HCT116 (cell line): ENCODE results near the gene FRK. TPM values are rescaled to one million over a fixed set of nuclear protein-coding genes. Genes with fewer than 3 reads are reported as not detected.

Experiments used
- ATAC-seq: fragments of 200-7000 bp; cut with Tn5 transposase; 2 replicates; pipeline ENCODE4 v1.9.1; 2020; ENCODE audit warnings: mild to moderate bottlenecking, moderate library complexity
- BruUV-seq: library from RNA; stranded (reverse); fragments of 400-500 nt; replicated peaks from 2 replicates; lab custom pipeline; 2021; lab: Mats Ljungman, UMichigan
- CTCF ChIA-PET: fragments of 300-600 bp; sonication (Branson Sonifier 250); formaldehyde crosslinking; loops from one replicate; lab custom pipeline; 2021; ENCODE audit warnings: antibody characterized with exemption; lab: Charles Lee
- POLR2A ChIA-PET: fragments of 300-600, 350-600 bp; sonication (Branson Sonifier 250); formaldehyde crosslinking; loops from one replicate; lab custom pipeline; 2021; ENCODE audit warnings: antibody characterized with exemption; lab: Charles Lee
- RAD21 ChIA-PET, 2 experiments: fragments of 300-600 bp; sonication (Branson Sonifier 250); formaldehyde crosslinking; loops; one replicate each; lab custom pipeline; 2023; ENCODE audit warnings: low total read pairs in 2 of 2; ENCODE audit not compliant: uncharacterized antibody in 2 of 2, unreplicated experiment in 2 of 2, low non-redundant PET in 1 of 2; lab: Charles Lee
- DNase-seq: peaks from one replicate; pipeline ENCODE4 v3.0.0-alpha.2; 2010; ENCODE audit warnings: low read depth, low spot score
- H2AFZ ChIP-seq: fragments of 200-600 bp; shearing (Covaris generic), sonication (generic); 2 replicates; pipeline ENCODE4 v1.6.1; 2017; ENCODE audit warnings: low read depth, mixed run types, mixed read lengths, antibody characterized with exemption, low read length; ENCODE audit not compliant: poor library complexity, severe bottlenecking
- H3K27ac ChIP-seq: 2 replicates; pipeline ENCODE4 v1.5.1; 2012; ENCODE audit warnings: low read depth, low read length
- H3K27me3 ChIP-seq: fragments of 200-600 bp; sonication (generic); 2 replicates; pipeline ENCODE4 v1.6.1; 2016; ENCODE audit warnings: mixed run types, low read length, mixed read lengths; ENCODE audit not compliant: insufficient read depth
- H3K36me3 ChIP-seq, 2 experiments: fragments of 200-500 bp in 1 of 2; fragments of 200-600 bp in 1 of 2; sonication (Bioruptor generic) in 1 of 2; sonication (generic) in 1 of 2; 2 replicates each; pipeline versions ENCODE4 v1.5.1 to v1.6.1; 2014 to 2016; ENCODE audit warnings: low read length in 2 of 2, inconsistent platforms in 1 of 2, mixed read lengths in 1 of 2, mixed run types in 1 of 2; ENCODE audit not compliant: insufficient read depth in 2 of 2, control insufficient read depth in 1 of 2
- H3K4me1 ChIP-seq, 2 experiments: fragments of 200-600 bp in 1 of 2; sonication (generic) in 1 of 2; 2 replicates each; pipeline versions ENCODE4 v1.5.1 to v1.6.1; 2012 to 2017; ENCODE audit warnings: low read length in 2 of 2, inconsistent platforms in 1 of 2, mild to moderate bottlenecking in 1 of 2, mixed read lengths in 1 of 2, mixed run types in 1 of 2, moderate library complexity in 1 of 2; ENCODE audit not compliant: insufficient read depth in 2 of 2, control insufficient read depth in 1 of 2
- H3K4me2 ChIP-seq: fragments of 200-600 bp; sonication (generic); 2 replicates; pipeline ENCODE4 v1.6.1; 2017; ENCODE audit warnings: mixed run types, low read length, mixed read lengths
- H3K4me3 ChIP-seq, 2 experiments: fragments of 200-600 bp in 1 of 2; sonication (generic) in 1 of 2; replicated peaks in 1 of 2; 2 replicates each; pipeline ENCODE4 v1.5.1; 2011 to 2016; ENCODE audit warnings: low read length in 2 of 2, control low read depth in 1 of 2, low read depth in 1 of 2, mild to moderate bottlenecking in 1 of 2, mixed read lengths in 1 of 2, mixed run types in 1 of 2
- H3K79me2 ChIP-seq: fragments of 200-600 bp; sonication (generic); 2 replicates; pipeline ENCODE4 v1.6.1; 2017; ENCODE audit warnings: mild to moderate bottlenecking, mixed run types, low read length, moderate library complexity, mixed read lengths; ENCODE audit not compliant: insufficient read depth
- H3K9ac ChIP-seq: fragments of 200-600 bp; sonication (generic); 2 replicates; pipeline ENCODE4 v1.6.1; 2016; ENCODE audit warnings: low read length, mixed read lengths
- H3K9me2 ChIP-seq: fragments of 200-600 bp; sonication (generic), shearing (Covaris generic); 2 replicates; pipeline ENCODE4 v1.6.1; 2017; ENCODE audit warnings: mixed run types, mild to moderate bottlenecking, moderate library complexity; ENCODE audit not compliant: insufficient read depth
- H3K9me3 ChIP-seq, 2 experiments: fragments of 200-500 bp in 1 of 2; fragments of 200-600 bp in 1 of 2; sonication (Bioruptor generic) in 1 of 2; sonication (generic) in 1 of 2; 2 replicates each; pipeline ENCODE4 v1.6.1; 2014 to 2017; ENCODE audit warnings: low read length in 2 of 2, mixed read lengths in 2 of 2, inconsistent platforms in 1 of 2, low read depth in 1 of 2, mild to moderate bottlenecking in 1 of 2, mixed run types in 1 of 2, moderate library complexity in 1 of 2; ENCODE audit not compliant: control insufficient read depth in 1 of 2, insufficient read depth in 1 of 2
- H4K20me1 ChIP-seq: fragments of 200-600 bp; sonication (generic), shearing (Covaris generic); 2 replicates; pipeline ENCODE4 v1.6.1; 2017; ENCODE audit warnings: mixed run types, mild to moderate bottlenecking, moderate library complexity; ENCODE audit not compliant: insufficient read depth
- CEBPB ChIP-seq: IDR thresholded peaks from 2 replicates; pipeline ENCODE4 v1.6.1; 2012; ENCODE audit warnings: low read depth
- EGR1 ChIP-seq: IDR thresholded peaks from 2 replicates; pipeline ENCODE4 v1.6.1; 2012; ENCODE audit warnings: low read depth
- ELF1 ChIP-seq: IDR thresholded peaks from 2 replicates; pipeline ENCODE4 v1.6.1; 2012; ENCODE audit warnings: low read depth, borderline replicate concordance
- EZH2 ChIP-seq: fragments of 200-600 bp; sonication (generic); IDR thresholded peaks from 2 replicates; pipeline ENCODE4 v1.6.1; 2017; ENCODE audit warnings: antibody characterized with exemption, mixed run types
- FOSL1 ChIP-seq: IDR thresholded peaks from 2 replicates; pipeline ENCODE4 v1.6.1; 2012; ENCODE audit warnings: low read depth
- JUND ChIP-seq: IDR thresholded peaks from 2 replicates; pipeline ENCODE4 v1.6.1; 2012
- POLR2A ChIP-seq: IDR thresholded peaks from 2 replicates; pipeline ENCODE4 v1.7.0; 2011; ENCODE audit warnings: borderline replicate concordance; ENCODE audit not compliant: insufficient read depth, insufficient read length; ENCODE audit errors: extremely low read depth
- REST ChIP-seq: IDR thresholded peaks from 2 replicates; pipeline ENCODE4 v1.6.1; 2012; ENCODE audit warnings: low read depth
- SIN3A ChIP-seq: IDR thresholded peaks from 2 replicates; pipeline ENCODE4 v1.6.1; 2012; ENCODE audit warnings: low read depth
- SP1 ChIP-seq: IDR thresholded peaks from 2 replicates; pipeline ENCODE4 v1.6.1; 2012; ENCODE audit warnings: low read depth
- ZFX ChIP-seq: fragments of 450-650 bp; IDR thresholded peaks from 2 replicates; pipeline ENCODE4 v1.6.1; 2017
- ZNF274 ChIP-seq: fragments of 200-500 bp; sonication (Bioruptor generic); IDR thresholded peaks from 2 replicates; pipeline ENCODE4 v1.6.1; 2014; ENCODE audit warnings: mild to moderate bottlenecking, low read depth, low read length, inconsistent platforms
- intact Hi-C: fragments of 100-400 bp; cut with micrococcal nuclease; formaldehyde crosslinking; loops from 2 replicates; pipeline ENCODE4 v1.10.0; 2022
- total RNA-seq: library from RNA; stranded (reverse); gene quantifications from one replicate; pipeline ENCODE4 v1.2.1, GENCODE V29; 2021; ENCODE audit not compliant: unreplicated experiment
- TF ChIP-seq, protein P1 (sequence below): IDR thresholded peaks from 2 replicates; pipeline ENCODE4 v1.6.1; 2011; ENCODE audit warnings: mild to moderate bottlenecking, low read length, moderate library complexity; ENCODE audit not compliant: insufficient replicate concordance; ENCODE audit errors: extremely low read depth
- TF ChIP-seq, protein P2 (sequence below): IDR thresholded peaks from 2 replicates; pipeline ENCODE4 v1.6.1; 2012
- TF ChIP-seq, protein P3 (sequence below): IDR thresholded peaks from 2 replicates; pipeline ENCODE4 v1.6.1; 2012
- TF ChIP-seq, protein P4 (sequence below), 3 experiments: fragments of 200-600 bp in 1 of 3; sonication (generic) in 1 of 3; IDR thresholded peaks in 2 of 3; conservative IDR thresholded peaks in 1 of 3; 2 replicates each; pipeline ENCODE4 v1.5.1; 2012 to 2017; ENCODE audit warnings: low read depth in 2 of 3, low read length in 2 of 3, antibody characterized with exemption in 1 of 3, borderline replicate concordance in 1 of 3, control low read depth in 1 of 3, mild to moderate bottlenecking in 1 of 3, mixed read lengths in 1 of 3, mixed run types in 1 of 3, moderate library complexity in 1 of 3; ENCODE audit not compliant: insufficient read depth in 1 of 3

Gene FRK
- total RNA-seq, 1 experiment from 2014 or later, result 3.7 TPM

GRCh38 chr6:116074732-116075390 lies 14.2 kb upstream of the FRK start (continued):
- TF ChIP-seq EGR1 (no peak), FOSL1 (no peak)

DNA sequence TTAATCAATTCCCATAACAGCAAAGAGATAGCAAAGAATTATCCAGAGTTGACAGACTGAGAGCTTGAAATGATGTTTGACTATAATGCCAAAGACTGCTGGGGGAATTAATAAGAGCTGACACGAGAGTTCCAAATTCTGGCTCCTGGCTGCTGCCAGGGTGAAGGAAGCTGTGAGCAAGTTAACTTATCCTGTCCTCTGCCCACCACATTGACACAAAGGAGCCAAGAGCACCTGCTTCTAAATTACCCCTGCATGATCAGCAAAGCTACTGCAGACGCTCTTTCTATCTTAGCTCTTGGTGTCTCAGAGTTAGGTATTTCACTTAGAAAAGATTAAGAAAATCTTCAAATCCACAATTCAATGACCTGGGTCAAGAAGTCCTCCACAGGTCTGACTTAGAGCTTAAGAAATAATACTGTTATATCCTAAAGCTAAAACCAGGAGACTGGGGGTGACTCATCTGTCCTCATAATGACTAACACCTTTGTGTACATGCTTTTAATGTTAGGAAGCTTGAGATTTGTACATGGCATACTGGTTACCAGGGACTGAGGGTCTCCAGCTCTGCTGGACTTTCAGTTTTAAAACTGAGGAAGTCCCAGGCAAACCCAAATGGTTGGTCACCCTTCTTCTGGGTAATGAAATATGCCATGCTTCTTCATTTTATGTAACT lies 13.2 kb upstream of the FRK start:
- H3K4me1 ChIP-seq, result peaks cover 12 to 24% of the 10 kb centered on the region in 2 experiments
- BruUV-seq, result no TSS peak
- POLR2A ChIA-PET, result interaction anchor here (0.6 to 2.0 kb wide), 2 partner anchors 13 to 27 kb away, joined by 3 to 11 read pairs; partner anchors contain the start of genes FRK and NT5DC1
- peak; percentile 80 for ATAC-seq
- no peak for DNase-seq
- H4K20me1 ChIP-seq, result no peaks in the 10 kb centered on the region
- no peak overlapping the region for H3K27ac ChIP-seq
- H3K27me3 ChIP-seq, result no peaks in the 10 kb centered on the region
- H3K9ac ChIP-seq, result no peak overlapping the region
- H3K4me3 ChIP-seq, result no peak overlapping the region
- CTCF ChIA-PET, result interaction anchor here (1.0 to 1.6 kb wide), 2 partner anchors 13 to 23 kb away, joined by 4 to 14 read pairs; partner anchors contain the start of gene FRK
- no peaks in the 10 kb centered on the region for H3K9me3 ChIP-seq
- intact Hi-C loops, result no loop called here
- RAD21 ChIA-PET, result no interaction called here
- no peaks in the 10 kb centered on the region for H3K36me3 ChIP-seq
- no peaks in the 10 kb centered on the region for H3K9me2 ChIP-seq
- H2AFZ ChIP-seq, result no peak overlapping the region
- peak overlapping the region; percentile 47 for H3K4me2 ChIP-seq
- H3K79me2 ChIP-seq, result no peaks in the 10 kb centered on the region
- TF ChIP-seq CEBPB (peak; percentile 60), ZNF274 (no peak), SP1 (peak; percentile 63), POLR2A (no peak), ELF1 (no peak), EZH2 (no peak), ZFX (no peak), EGR1 (0 out of 2 replicates have a peak, but pooled peaks have one; percentile 22), FOSL1 (peak; percentile 95), JUND (peak; percentile 92), REST (no peak), SIN3A (no peak)
- TF ChIP-seq, protein P1, sequence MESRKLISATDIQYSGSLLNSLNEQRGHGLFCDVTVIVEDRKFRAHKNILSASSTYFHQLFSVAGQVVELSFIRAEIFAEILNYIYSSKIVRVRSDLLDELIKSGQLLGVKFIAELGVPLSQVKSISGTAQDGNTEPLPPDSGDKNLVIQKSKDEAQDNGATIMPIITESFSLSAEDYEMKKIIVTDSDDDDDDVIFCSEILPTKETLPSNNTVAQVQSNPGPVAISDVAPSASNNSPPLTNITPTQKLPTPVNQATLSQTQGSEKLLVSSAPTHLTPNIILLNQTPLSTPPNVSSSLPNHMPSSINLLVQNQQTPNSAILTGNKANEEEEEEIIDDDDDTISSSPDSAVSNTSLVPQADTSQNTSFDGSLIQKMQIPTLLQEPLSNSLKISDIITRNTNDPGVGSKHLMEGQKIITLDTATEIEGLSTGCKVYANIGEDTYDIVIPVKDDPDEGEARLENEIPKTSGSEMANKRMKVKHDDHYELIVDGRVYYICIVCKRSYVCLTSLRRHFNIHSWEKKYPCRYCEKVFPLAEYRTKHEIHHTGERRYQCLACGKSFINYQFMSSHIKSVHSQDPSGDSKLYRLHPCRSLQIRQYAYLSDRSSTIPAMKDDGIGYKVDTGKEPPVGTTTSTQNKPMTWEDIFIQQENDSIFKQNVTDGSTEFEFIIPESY, result no peak
- TF ChIP-seq, protein P2, sequence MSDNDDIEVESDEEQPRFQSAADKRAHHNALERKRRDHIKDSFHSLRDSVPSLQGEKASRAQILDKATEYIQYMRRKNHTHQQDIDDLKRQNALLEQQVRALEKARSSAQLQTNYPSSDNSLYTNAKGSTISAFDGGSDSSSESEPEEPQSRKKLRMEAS, result no peak
- TF ChIP-seq, protein P3, sequence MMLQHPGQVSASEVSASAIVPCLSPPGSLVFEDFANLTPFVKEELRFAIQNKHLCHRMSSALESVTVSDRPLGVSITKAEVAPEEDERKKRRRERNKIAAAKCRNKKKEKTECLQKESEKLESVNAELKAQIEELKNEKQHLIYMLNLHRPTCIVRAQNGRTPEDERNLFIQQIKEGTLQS, result no peak
- TF ChIP-seq, protein P4, sequence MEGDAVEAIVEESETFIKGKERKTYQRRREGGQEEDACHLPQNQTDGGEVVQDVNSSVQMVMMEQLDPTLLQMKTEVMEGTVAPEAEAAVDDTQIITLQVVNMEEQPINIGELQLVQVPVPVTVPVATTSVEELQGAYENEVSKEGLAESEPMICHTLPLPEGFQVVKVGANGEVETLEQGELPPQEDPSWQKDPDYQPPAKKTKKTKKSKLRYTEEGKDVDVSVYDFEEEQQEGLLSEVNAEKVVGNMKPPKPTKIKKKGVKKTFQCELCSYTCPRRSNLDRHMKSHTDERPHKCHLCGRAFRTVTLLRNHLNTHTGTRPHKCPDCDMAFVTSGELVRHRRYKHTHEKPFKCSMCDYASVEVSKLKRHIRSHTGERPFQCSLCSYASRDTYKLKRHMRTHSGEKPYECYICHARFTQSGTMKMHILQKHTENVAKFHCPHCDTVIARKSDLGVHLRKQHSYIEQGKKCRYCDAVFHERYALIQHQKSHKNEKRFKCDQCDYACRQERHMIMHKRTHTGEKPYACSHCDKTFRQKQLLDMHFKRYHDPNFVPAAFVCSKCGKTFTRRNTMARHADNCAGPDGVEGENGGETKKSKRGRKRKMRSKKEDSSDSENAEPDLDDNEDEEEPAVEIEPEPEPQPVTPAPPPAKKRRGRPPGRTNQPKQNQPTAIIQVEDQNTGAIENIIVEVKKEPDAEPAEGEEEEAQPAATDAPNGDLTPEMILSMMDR (IDR thresholded peaks at IDR 0.05 in 2 of 3, conservative IDR thresholded peaks at IDR 0.05 in 1 of 3; ENCODE audit: borderline replicate concordance in 1 of 3, insufficient read depth in 1 of 3, low read depth in 2 of 3, low read length in 2 of 3), result no peak
